Stimulated activated CD8-positive, alpha-beta memory T cell treated with anti-CD3 and anti-CD28 coated beads, Interleukin-12 subunit alpha, Interleukin-12 subunit beta, amount 100 ng/mL, for 24 hours (primary cell): ENCODE results near the gene PRKCI.
"Not testable (repeated sequence)": the region's sequence is repeated elsewhere in the genome, so short reads cannot be mapped to it uniquely, and the experiment has no call there.

ENCODE experiments used
- DNase-seq: peaks from one replicate; pipeline ENCODE4 v3.0.0-alpha.2; 2020; ENCODE audit errors: extremely low read depth

Gene PRKCI

GRCh38 chr3:170278627-170279026 lies 56.4 kb downstream of the PRKCI start:
- no peak for DNase-seq

GRCh38 chr3:170290194-170290593 lies 68.0 kb downstream of the PRKCI start:
- no peak for DNase-seq

- no peak for DNase-seq
Observed at GRCh38 chr3:170295586-170295985, 73.4 kb downstream of the PRKCI start.

GRCh38 chr3:170296703-170297102 lies 74.5 kb downstream of the PRKCI start:
- no peak for DNase-seq

- no peak for DNase-seq
Observed at GRCh38 chr3:170301405-170301804, 79.2 kb downstream of the PRKCI start.

- DNase-seq, result no peak
Observed at GRCh38 chr3:170302008-170302407, 79.8 kb downstream of the PRKCI start.

- DNase-seq, result no peak
Observed at GRCh38 chr3:170306015-170306414, 83.8 kb downstream of the PRKCI start.

- DNase-seq, result no peak
Observed at GRCh38 chr3:170307671-170308405, 85.6 kb downstream of the PRKCI start.

GRCh38 chr3:170309046-170309445 lies 86.8 kb downstream of the PRKCI start:
- no peak for DNase-seq

- no peak for DNase-seq
Observed at GRCh38 chr3:170317954-170318353, 95.7 kb downstream of the PRKCI start.

GRCh38 chr3:170320461-170321121 lies 98.4 kb downstream of the PRKCI start:
- DNase-seq, result no peak

GRCh38 chr3:170321321-170322034 lies 99.3 kb downstream of the PRKCI start:
- no peak for DNase-seq

- no peak for DNase-seq
Observed at GRCh38 chr3:170322566-170323269, 100.5 kb downstream of the PRKCI start.

GRCh38 chr3:170323331-170323730 lies 101.1 kb downstream of the PRKCI start:
- DNase-seq, result no peak

GRCh38 chr3:170324962-170325361 lies 102.7 kb downstream of the PRKCI start:
- no peak for DNase-seq

- no peak for DNase-seq
Observed at GRCh38 chr3:170327040-170327808, 105.0 kb downstream of the PRKCI start.

- DNase-seq, result not testable (repeated sequence)
Observed at GRCh38 chr3:170327868-170328548, 105.8 kb downstream of the PRKCI start.

GRCh38 chr3:170330366-170330765 lies 108.1 kb downstream of the PRKCI start:
- DNase-seq, result no peak

- no peak for DNase-seq
Observed at GRCh38 chr3:170331143-170331542, 108.9 kb downstream of the PRKCI start.

- no peak for DNase-seq
Observed at GRCh38 chr3:170337420-170337819, 115.2 kb downstream of the PRKCI start.
